Stimulated activated naive CD8-positive, alpha-beta T cell treated with anti-CD3 and anti-CD28 coated beads, Interleukin-15, Interleukin-2, amounts not matched to agents 100 U/mL and 50 U/mL, for 24 hours (primary cell): Measurements from ENCODE around the gene ATAD3A.
"Not testable (repeated sequence)": the region's sequence is repeated elsewhere in the genome, so short reads cannot be mapped to it uniquely, and the experiment has no call there.

Experiments
- ATAC-seq: fragments of 150-1000 bp; cut with Tn5 transposase; one replicate; pipeline ENCODE4 v1.10.0; 2021
- DNase-seq: peaks from one replicate; pipeline ENCODE4 v3.0.0; 2021

ATAD3A gene

DNA sequence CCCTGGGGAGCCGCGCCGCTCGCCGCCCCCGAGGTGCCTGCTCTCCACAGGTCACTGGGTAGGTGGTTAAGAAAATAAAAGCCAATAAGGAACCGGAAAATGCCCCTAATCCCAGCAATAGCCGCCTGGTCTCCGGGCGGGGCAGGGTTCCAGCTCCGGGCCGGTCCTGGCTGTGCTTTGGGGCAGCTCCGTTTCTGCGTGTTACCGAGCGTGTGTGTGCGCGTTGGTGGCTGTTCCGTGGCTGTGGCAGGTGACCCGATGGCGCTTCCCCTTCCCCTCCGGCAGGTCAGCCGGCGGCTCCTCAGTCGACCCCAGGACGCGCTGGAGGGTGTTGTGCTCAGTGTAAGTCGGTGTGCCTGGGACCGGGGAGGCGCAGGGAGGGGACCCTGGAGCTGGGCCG, 11.3 kb downstream of the ATAD3A start:
- DNase-seq, ATAC-seq: not testable (repeated sequence)

DNA sequence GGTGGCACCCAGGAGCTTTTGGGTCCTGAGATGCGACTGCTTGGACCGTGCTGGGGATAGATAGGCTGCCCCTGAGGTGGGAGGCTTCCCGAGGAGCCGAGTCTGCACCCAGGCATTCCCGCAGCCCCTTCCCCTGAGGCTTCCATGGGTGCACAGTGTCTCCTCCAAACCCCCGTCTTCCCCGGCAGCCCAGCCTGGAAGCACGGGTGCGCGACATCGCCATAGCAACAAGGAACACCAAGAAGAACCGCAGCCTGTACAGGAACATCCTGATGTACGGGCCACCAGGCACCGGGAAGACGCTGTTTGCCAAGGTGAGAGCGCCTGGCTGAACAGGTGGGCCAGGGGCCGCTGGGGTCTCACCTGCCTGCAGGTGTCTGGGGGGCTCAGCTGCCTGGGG, 11.7 kb downstream of the ATAD3A start:
- ATAC-seq, DNase-seq: not testable (repeated sequence)

GRCh38 chr1:1524750-1525383, 12.9 kb downstream of the ATAD3A start:
- not testable (repeated sequence) for ATAC-seq, DNase-seq

GRCh38 chr1:1526476-1526875, 14.5 kb downstream of the ATAD3A start:
- not testable (repeated sequence) for ATAC-seq, DNase-seq

GRCh38 chr1:1527092-1527816, 15.3 kb downstream of the ATAD3A start:
- ATAC-seq (peak; percentile 8), DNase-seq (no peak)

GRCh38 chr1:1528301-1529267, 16.6 kb downstream of the ATAD3A start:
- ATAC-seq (no peak), DNase-seq (no peak)

GRCh38 chr1:1529321-1529720, 17.4 kb downstream of the ATAD3A start:
- DNase-seq (no peak), ATAC-seq (no peak)

- no peak for DNase-seq
- no peak for ATAC-seq
Measured at GRCh38 chr1:1529936-1530335, 18.0 kb downstream of the ATAD3A start.

- DNase-seq (no peak), ATAC-seq (no peak)
Measured at GRCh38 chr1:1531947-1532346, 20.0 kb downstream of the ATAD3A start.

DNA sequence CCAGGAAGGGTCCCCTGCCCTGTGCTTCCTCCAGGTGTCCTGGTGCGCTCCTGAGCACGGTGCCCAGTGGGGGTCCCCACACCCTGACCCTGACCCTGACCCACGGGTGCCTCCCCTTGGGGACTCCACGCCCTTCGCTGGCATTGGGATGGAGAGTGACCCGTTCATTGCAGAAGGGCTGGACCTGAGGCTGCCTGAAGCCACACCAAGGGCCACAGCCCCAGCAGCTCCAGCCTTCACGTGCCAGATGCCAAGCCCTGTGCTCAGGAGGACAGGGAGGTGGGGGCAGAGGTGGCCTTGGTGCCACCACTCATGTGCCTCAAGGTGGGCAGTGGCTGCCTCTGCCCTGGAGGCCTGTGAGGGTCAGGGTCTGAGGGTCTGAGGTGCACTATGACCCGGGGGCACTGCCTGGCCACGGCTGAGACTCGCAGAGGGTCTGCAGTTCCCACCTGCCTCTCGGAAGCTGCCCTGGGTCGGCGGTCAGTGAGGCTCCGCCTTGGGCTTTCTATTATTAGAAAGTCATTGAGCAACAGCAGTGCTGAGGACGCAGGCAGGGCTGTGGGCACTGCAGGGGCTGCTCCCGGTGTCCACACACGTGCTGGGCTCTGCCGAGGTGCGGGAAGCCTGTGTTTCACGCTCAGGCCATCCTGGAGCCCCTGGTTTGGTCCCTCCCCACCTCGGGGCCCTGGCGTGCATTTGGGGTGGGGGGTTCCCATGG, 21.4 kb downstream of the ATAD3A start:
- not testable (repeated sequence) for DNase-seq, ATAC-seq

GRCh38 chr1:1533894-1534291, 21.9 kb downstream of the ATAD3A start:
- DNase-seq, ATAC-seq: not testable (repeated sequence)

DNA sequence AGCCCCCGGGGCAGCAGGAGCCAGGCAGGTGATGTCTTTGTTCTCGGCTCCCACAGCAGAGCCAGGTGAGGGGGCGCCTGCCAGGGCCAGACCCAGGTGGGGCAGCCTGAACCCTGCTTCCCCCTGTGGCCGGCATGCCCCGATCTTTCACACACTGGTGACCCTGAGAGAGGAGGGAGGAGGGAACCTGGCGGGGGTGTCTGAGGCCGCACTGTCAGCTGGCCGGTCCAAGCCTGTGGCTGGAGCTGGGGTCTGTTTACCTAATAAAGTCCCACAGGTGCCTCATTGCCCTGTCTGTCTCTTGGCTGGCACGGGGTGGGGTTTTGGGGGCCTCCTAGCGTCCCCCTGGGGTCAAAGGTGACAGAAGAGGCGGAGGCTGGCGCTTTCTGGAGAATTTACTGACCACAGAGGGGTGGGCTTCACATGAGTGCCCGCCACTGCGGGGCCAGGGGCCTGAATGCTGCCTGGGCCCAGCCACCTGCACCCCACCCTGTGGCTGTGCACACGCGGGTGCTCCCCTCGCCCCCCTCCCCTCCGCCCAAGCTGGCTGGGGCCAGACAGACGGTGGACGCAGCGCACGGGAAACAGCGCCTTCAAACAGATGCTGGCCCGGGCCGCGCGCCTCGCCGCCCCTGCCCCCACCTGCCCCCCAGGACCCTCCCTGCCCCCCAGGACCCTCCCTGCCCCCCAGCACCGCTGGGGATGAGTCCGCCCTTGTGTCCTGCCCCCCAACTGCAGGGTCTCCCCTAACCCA, 22.6 kb downstream of the ATAD3A start:
- DNase-seq = no peak
- ATAC-seq = no peak

GRCh38 chr1:1535201-1536018, 23.4 kb downstream of the ATAD3A start:
- no peak for DNase-seq
- ATAC-seq = no peak

GRCh38 chr1:1536019-1536937, 24.3 kb downstream of the ATAD3A start:
- no peak for DNase-seq
- no peak for ATAC-seq

GRCh38 chr1:1536938-1537546, 25.1 kb downstream of the ATAD3A start:
- DNase-seq = no peak
- ATAC-seq = no peak

DNA sequence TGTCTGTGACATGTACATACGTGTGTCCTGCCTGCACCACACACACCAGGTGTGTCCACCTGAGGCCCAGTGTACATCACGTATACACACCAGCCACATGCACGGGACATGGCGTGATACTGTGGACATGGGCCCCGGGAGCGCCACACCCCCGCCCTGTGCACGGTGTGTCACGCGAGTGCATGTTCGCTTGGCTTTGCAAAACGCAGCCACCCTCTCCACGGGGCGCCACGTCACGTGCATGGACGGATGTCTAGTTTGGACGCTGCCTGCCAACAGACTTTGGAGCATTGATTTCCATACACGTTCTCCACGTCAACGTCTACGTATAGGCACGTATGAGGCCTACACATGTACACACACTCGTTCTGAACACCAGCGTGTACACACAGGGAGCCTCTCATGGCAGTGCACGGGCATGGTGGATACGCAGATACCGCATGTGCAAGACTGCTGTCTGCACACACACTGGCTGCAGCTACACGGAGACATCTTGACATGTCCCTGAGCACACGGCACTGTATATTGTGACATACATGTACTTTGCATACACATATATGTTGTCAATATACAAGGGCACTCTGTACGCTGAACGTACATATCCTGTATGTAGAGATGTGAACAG, 25.8 kb downstream of the ATAD3A start:
- DNase-seq = no peak
- ATAC-seq = no peak

GRCh38 chr1:1538334-1538733, 26.4 kb downstream of the ATAD3A start:
- ATAC-seq = no peak

DNA sequence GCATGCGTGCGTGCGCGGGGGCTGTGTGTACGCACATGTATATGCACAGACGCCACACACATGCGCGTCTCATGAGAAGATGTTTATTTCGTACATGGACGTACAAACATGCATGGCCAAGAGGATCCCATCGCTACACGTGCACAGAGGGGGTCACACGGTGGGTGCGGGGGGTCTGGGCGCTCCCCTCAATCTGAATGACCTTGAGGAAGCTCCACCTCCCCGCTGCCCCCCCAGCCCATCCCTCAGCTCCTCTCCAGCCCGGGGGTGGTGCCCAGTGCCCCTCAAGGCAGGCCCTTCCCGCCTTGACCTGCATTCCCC, 27.0 kb downstream of the ATAD3A start:
- ATAC-seq = no peak
- no peak for DNase-seq

More at GRCh38 chr1:1538334-1538733, 26.4 kb downstream of the ATAD3A start:
- no peak for DNase-seq
